DND-41 (cell line): ENCODE data around the gene EPHB3.

Experiments
- ATAC-seq: fragments of 200-7000 bp; cut with Tn5 transposase; 3 replicates; pipeline ENCODE4 v1.9.1; 2021; ENCODE audit warnings: low read depth; ENCODE audit not compliant: insufficient read depth
- DNase-seq: peaks from one replicate; pipeline ENCODE4 v3.0.0-alpha.2; 2020
- H2AFZ ChIP-seq: 2 replicates; pipeline ENCODE4 v1.6.0; 2012; ENCODE audit warnings: low read depth, low read length
- H3K27ac ChIP-seq: 2 replicates; pipeline ENCODE4 v1.5.1; 2012; ENCODE audit warnings: low read length, inconsistent platforms
- H3K27me3 ChIP-seq: fragments of 200-600 bp; sonication (generic); 2 replicates; pipeline ENCODE4 v1.6.0; 2012; ENCODE audit warnings: low read length, mild to moderate bottlenecking, inconsistent platforms; ENCODE audit not compliant: insufficient read depth, poor library complexity
- H3K36me3 ChIP-seq: 2 replicates; pipeline ENCODE4 v1.5.1; 2012; ENCODE audit warnings: low read length, inconsistent platforms; ENCODE audit not compliant: insufficient read depth
- H3K4me1 ChIP-seq: 2 replicates; pipeline ENCODE4 v1.5.1; 2012; ENCODE audit warnings: mild to moderate bottlenecking, low read length; ENCODE audit not compliant: insufficient read depth
- H3K4me2 ChIP-seq: 2 replicates; pipeline ENCODE4 v1.6.0; 2012; ENCODE audit warnings: mild to moderate bottlenecking, moderate library complexity, low read length, inconsistent platforms; ENCODE audit not compliant: insufficient read depth
- H3K4me3 ChIP-seq, 2 experiments: fragments of 200-600 bp in 1 of 2; shearing (Covaris generic) in 1 of 2; 2 replicates each; pipeline ENCODE4 v1.5.1; 2012 to 2016; ENCODE audit warnings: inconsistent platforms in 2 of 2, low read length in 2 of 2, mild to moderate bottlenecking in 2 of 2, low read depth in 1 of 2, moderate library complexity in 1 of 2
- H3K79me2 ChIP-seq: 2 replicates; pipeline ENCODE4 v1.6.0; 2012; ENCODE audit warnings: low read length, inconsistent platforms; ENCODE audit not compliant: insufficient read depth
- H3K9ac ChIP-seq: 2 replicates; pipeline ENCODE4 v1.6.0; 2012; ENCODE audit warnings: low read depth, mild to moderate bottlenecking, inconsistent platforms, low read length, moderate library complexity
- H3K9me3 ChIP-seq: 2 replicates; pipeline ENCODE4 v1.5.1; 2012; ENCODE audit warnings: low read length, moderate library complexity, mild to moderate bottlenecking, inconsistent platforms; ENCODE audit not compliant: insufficient read depth, severe bottlenecking
- H4K20me1 ChIP-seq: 2 replicates; pipeline ENCODE4 v1.6.0; 2012; ENCODE audit warnings: low read length; ENCODE audit not compliant: insufficient read depth
- CTCF ChIP-seq: IDR thresholded peaks from 2 replicates; pipeline ENCODE4 v1.5.1; 2012; ENCODE audit warnings: borderline replicate concordance, low read length, moderate library complexity, mild to moderate bottlenecking; ENCODE audit not compliant: poor library complexity, severe bottlenecking; ENCODE audit errors: extremely low read depth
- EZH2 ChIP-seq: IDR thresholded peaks from 3 replicates; pipeline ENCODE4 v1.6.1; 2012; ENCODE audit warnings: borderline replicate concordance, low read depth, mild to moderate bottlenecking, moderate library complexity, low read length, inconsistent platforms; ENCODE audit not compliant: severe bottlenecking

EPHB3 gene

DNA sequence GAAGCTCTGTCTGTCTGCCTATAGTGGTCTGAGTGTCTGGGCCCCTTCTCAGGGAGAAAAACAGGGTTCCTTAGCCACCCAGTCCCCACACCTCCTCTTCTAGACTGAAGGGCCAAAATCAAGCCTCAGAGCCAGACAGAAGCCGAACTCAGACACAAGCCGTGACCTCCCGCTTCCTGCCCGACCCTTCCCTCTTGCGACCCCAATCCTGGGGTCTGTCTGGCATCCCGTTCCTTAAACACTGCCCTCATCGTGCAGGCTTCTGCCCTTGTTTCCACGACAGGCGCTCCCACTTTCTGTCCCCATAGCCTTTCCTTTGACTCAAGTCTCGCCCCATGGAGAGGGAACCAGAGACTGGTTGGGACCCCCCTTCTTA, 32.3 kb downstream of the EPHB3 start:
- H3K27me3 ChIP-seq = peaks cover 4% of the 10 kb centered on the region
- H2AFZ ChIP-seq = no peak overlapping the region

DNA sequence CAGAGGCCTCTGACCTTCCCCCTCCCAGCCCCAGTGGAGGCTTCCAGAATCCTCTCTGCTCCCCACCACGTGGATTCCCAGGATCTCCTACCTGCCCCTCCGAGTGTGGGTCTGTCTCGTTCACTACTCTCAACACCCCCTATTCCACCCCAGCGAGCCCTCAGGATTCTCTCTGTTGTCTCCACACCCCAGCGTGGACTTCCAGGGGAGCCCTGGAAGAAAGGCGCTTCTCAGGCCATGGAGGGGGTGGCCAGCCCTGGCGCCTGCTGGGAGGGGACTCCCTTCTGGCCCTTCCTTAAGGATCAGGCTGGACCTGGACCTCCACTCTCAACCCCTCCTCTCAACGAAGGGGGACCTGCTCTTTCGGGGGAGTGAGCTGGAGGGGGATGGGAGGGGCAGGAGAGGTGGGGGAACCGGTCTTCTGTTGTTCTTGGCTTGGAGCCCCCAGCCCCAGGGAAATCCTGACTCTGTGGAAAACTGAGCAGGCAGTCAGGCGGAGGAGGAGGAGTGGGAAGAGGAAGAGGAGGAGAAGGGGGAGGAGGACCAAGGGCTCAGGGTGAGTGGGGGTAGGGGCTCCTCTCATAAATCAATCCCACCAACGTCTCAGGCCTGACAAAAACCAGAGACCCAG, 32.9 kb downstream of the EPHB3 start:
- ATAC-seq (no peak), DNase-seq (no peak)
- Histone ChIP-seq H3K9ac (no peak overlapping the region), H3K4me3 (no peak overlapping the region), H3K36me3 (no peaks in the 10 kb centered on the region), H4K20me1 (no peaks in the 10 kb centered on the region; the same call in 1 of the 2 replicates), H3K4me2 (no peak overlapping the region), H3K27me3 (peaks cover 4% of the 10 kb centered on the region), H3K9me3 (no peaks in the 10 kb centered on the region), H2AFZ (no peak overlapping the region), H3K27ac (no peak overlapping the region), H3K4me1 (no peaks in the 10 kb centered on the region), H3K79me2 (no peaks in the 10 kb centered on the region)
- TF ChIP-seq CTCF (no peak), EZH2 (no peak)

More for the DNA sequence above, 32.3 kb downstream of the EPHB3 start:
- no peak for ATAC-seq
- H3K4me1 ChIP-seq = no peaks in the 10 kb centered on the region
- H3K9ac ChIP-seq = no peak overlapping the region
- no peak for DNase-seq
- H3K4me3 ChIP-seq = no peak overlapping the region
- no peaks in the 10 kb centered on the region for H3K36me3 ChIP-seq
- H4K20me1 ChIP-seq = no peaks in the 10 kb centered on the region; the same call in 1 of the 2 replicates
- TF ChIP-seq CTCF (no peak), EZH2 (no peak)
- H3K79me2 ChIP-seq = no peaks in the 10 kb centered on the region
- H3K9me3 ChIP-seq = no peaks in the 10 kb centered on the region
- no peak overlapping the region for H3K27ac ChIP-seq
- no peak overlapping the region for H3K4me2 ChIP-seq

GRCh38 chr3:184595726-184596125, 34.1 kb downstream of the EPHB3 start:
- Histone ChIP-seq H3K4me2 (no peak overlapping the region), H3K27ac (no peak overlapping the region), H3K4me3 (no peak overlapping the region), H4K20me1 (no peaks in the 10 kb centered on the region; the same call in 1 of the 2 replicates), H2AFZ (no peak overlapping the region), H3K27me3 (peaks cover 4% of the 10 kb centered on the region), H3K79me2 (no peaks in the 10 kb centered on the region), H3K9ac (no peak overlapping the region), H3K4me1 (no peaks in the 10 kb centered on the region), H3K36me3 (no peaks in the 10 kb centered on the region), H3K9me3 (no peaks in the 10 kb centered on the region)
- DNase-seq (no peak), ATAC-seq (no peak)
- TF ChIP-seq EZH2 (no peak), CTCF (no peak)
